ENCODE results near the gene BORCS5. TPM values are rescaled to one million over a fixed set of nuclear protein-coding genes. Genes with fewer than 3 reads are reported as not detected.

The BORCS5 gene
- total and polyA plus RNA-seq, 7 experiments from 2014 or later: 8.4 to 28.2 (median 18.6) TPM

DNA sequence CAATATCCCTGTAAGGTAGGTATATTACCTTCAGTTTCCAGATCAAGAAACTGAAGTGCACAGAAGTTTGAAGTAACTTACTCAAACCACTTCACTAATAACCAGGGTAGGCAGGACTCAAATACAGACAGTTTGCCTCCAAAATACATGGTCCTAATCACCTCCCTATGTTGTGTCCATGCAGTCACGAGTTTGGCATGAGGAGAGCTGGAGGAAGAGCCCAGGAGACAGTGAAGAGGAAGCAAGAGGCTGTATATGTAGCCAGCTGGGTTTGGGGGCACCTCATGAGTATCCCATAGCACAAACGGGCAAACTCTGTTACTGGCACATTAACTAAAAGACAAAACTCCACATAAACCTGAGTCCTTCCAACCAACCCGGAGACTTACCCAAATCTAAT lies 126.6 kb downstream of the BORCS5 start:
- ChIA-PET CTCF (interaction anchor here (0.6 to 1.5 kb wide), 3 partner anchors 11 to 244 kb away, joined by 3 to 4 read pairs (median 3); no protein-coding TSS in a partner anchor), POLR2A (interaction anchor here (1.1 to 4.5 kb wide), 5 partner anchors 9 to 117 kb away, joined by 3 to 48 read pairs (median 5); partner anchors contain the start of gene DUSP16)
- H3K36me3 ChIP-seq (ENCODE audit: control insufficient read depth in 2 of 3, insufficient read depth in 3 of 3, low read length in 3 of 3): peaks cover 0 to 16% (median 4%) of the 10 kb centered on the region in 3 experiments
- H3K27ac ChIP-seq (ENCODE audit: low read depth, low read length): peak overlapping the region; percentile 86
- ATAC-seq: no peak
- DNase-seq: no peak
- H3K4me3 Mint-ChIP-seq: peak overlapping the region in 7 of 10 donors; percentile 34 to 87 (median 70)
- H3K27ac Mint-ChIP-seq: peak overlapping the region; percentile 94 to 99 (median 96)
- H3K4me1 ChIP-seq (ENCODE audit: control insufficient read depth in 2 of 2, insufficient read depth in 2 of 2, low read length in 2 of 2): peaks cover 25 to 26% of the 10 kb centered on the region in 2 donors
- H3K27me3 Mint-ChIP-seq: no peaks in the 10 kb centered on the region
- H3K27me3 ChIP-seq (ENCODE audit: control insufficient read depth in 2 of 2, insufficient read depth in 2 of 2, low read length in 2 of 2): no peaks in the 10 kb centered on the region
- no peaks in the 10 kb centered on the region for H3K9me3 Mint-ChIP-seq
- intact Hi-C loops (cut with micrococcal nuclease): loop anchor here (2.0 to 10.0 kb wide), 10 partner anchors 17 to 619 kb away; partner anchors contain the start of genes CDKN1B (in 1 of the 2), CREBL2 (in 1 of the 2), GPR19 (in 1 of the 2) and GSG1 (in 1 of the 2)
- no peak overlapping the region for H3K4me3 ChIP-seq (ENCODE audit: low read length)
- H3K9me3 ChIP-seq (ENCODE audit: control insufficient read depth in 2 of 3, low read length in 3 of 3): no peaks in the 10 kb centered on the region
- peaks cover 10 to 57% (median 37%) of the 10 kb centered on the region in 5 donors for H3K36me3 Mint-ChIP-seq
- H3K4me1 Mint-ChIP-seq: peaks cover 15 to 69% (median 53%) of the 10 kb centered on the region in 7 donors

DNA sequence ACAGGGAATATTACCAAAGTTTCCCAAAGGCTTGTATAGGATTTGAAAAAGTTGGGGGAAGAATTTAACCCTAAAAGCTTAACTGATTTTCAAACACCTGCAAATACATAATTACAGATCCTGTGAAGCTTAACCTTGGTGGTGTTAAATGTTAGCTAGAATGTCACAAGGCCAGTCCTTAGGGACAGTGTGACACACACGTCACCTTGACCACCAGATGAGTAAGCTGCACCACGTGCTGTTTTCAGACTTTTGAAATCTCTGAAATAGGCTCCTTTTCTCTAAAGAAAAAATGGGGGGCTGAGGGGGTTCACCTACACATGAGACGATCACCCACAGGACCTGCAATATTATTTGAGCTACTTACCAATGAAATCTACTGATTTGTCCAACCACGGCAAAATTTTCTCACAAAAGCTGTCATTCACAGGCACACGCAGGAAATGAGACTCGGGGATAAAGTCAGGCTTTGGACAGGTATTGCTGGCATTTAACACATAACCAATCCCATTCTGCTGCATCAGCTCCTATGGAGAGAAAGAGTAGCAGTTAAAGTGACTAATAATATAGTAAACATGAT lies 129.9 kb downstream of the BORCS5 start:
- Mint-ChIP-seq H3K36me3 (peaks cover 12 to 41% (median 18%) of the 10 kb centered on the region in 5 donors), H3K27me3 (no peaks in the 10 kb centered on the region), H3K4me1 (peaks cover 12 to 43% (median 37%) of the 10 kb centered on the region in 7 donors), H3K4me3 (no peak overlapping the region), H3K9me3 (no peaks in the 10 kb centered on the region), H3K27ac (peak overlapping the region in 6 of 9 donors; percentile 48 to 83 (median 68))
- H3K4me1 ChIP-seq (ENCODE audit: control insufficient read depth in 2 of 2, insufficient read depth in 2 of 2, low read length in 2 of 2): peaks cover 15 to 16% of the 10 kb centered on the region in 2 donors
- H3K36me3 ChIP-seq (ENCODE audit: control insufficient read depth in 2 of 3, insufficient read depth in 3 of 3, low read length in 3 of 3): no peaks in the 10 kb centered on the region
- intact Hi-C loops (cut with micrococcal nuclease): loop anchor here (5.0 to 10.0 kb wide), 2 partner anchors 41 to 472 kb away; no protein-coding TSS in a partner anchor
- no peak overlapping the region for H3K27ac ChIP-seq (ENCODE audit: low read depth, low read length)
- no peak overlapping the region for H3K4me3 ChIP-seq (ENCODE audit: low read length)
- ATAC-seq (no peak), DNase-seq (no peak)
- CTCF ChIA-PET: interaction anchor here (0.8 to 1.2 kb wide), 2 partner anchors 10 to 101 kb away, joined by 3 to 4 read pairs; no protein-coding TSS in a partner anchor
- POLR2A ChIA-PET: interaction anchor here (0.6 to 1.1 kb wide), 4 partner anchors 19 to 129 kb away, joined by 3 to 6 read pairs (median 3); no protein-coding TSS in a partner anchor
- H3K27me3 ChIP-seq (ENCODE audit: control insufficient read depth in 2 of 2, insufficient read depth in 2 of 2, low read length in 2 of 2): no peaks in the 10 kb centered on the region
- H3K9me3 ChIP-seq (ENCODE audit: control insufficient read depth in 2 of 3, low read length in 3 of 3): no peaks in the 10 kb centered on the region

DNA sequence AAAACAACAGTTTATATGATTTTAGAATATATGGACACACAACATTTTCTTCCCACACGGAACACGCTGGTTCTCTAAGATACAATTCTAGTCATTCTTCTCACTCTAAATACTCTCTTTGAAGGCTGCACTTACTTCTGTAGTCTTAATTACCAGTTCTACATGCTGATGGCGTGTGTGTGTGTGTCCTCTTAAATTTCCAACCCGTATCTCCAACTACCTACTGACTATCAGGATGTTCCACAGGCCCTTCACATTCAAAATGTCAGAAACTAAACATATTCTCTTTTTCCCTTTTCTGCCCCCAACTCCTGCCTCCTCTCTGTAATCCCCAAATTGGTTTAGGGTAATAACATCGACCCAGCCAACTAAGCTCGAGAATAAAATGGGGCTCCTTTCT lies 130.6 kb downstream of the BORCS5 start:
- Histone ChIP-seq H3K4me1 (ENCODE audit: control insufficient read depth in 2 of 2, insufficient read depth in 2 of 2, low read length in 2 of 2) (peaks cover 10 to 12% of the 10 kb centered on the region in 2 donors), H3K9me3 (ENCODE audit: control insufficient read depth in 2 of 3, low read length in 3 of 3) (no peaks in the 10 kb centered on the region), H3K36me3 (ENCODE audit: control insufficient read depth in 2 of 3, insufficient read depth in 3 of 3, low read length in 3 of 3) (peaks cover 0 to 4% (median 0%) of the 10 kb centered on the region in 3 experiments), H3K27ac (ENCODE audit: low read depth, low read length) (no peak overlapping the region), H3K27me3 (ENCODE audit: control insufficient read depth in 2 of 2, insufficient read depth in 2 of 2, low read length in 2 of 2) (no peaks in the 10 kb centered on the region), H3K4me3 (ENCODE audit: low read length) (no peak overlapping the region)
- H3K4me3 Mint-ChIP-seq: no peak overlapping the region
- no peaks in the 10 kb centered on the region for H3K9me3 Mint-ChIP-seq
- peak overlapping the region in 8 of 9 donors; percentile 23 to 83 (median 54) for H3K27ac Mint-ChIP-seq
- H3K4me1 Mint-ChIP-seq: peaks cover 8 to 37% (median 30%) of the 10 kb centered on the region in 7 donors
- intact Hi-C loops (cut with micrococcal nuclease): loop anchor here (5.0 to 10.0 kb wide), 2 partner anchors 40 to 473 kb away; no protein-coding TSS in a partner anchor
- ChIA-PET CTCF (no interaction called here), POLR2A (no interaction called here)
- no peak for DNase-seq
- no peak for ATAC-seq
- H3K27me3 Mint-ChIP-seq: no peaks in the 10 kb centered on the region
- peaks cover 12 to 38% (median 14%) of the 10 kb centered on the region in 5 donors for H3K36me3 Mint-ChIP-seq

DNA sequence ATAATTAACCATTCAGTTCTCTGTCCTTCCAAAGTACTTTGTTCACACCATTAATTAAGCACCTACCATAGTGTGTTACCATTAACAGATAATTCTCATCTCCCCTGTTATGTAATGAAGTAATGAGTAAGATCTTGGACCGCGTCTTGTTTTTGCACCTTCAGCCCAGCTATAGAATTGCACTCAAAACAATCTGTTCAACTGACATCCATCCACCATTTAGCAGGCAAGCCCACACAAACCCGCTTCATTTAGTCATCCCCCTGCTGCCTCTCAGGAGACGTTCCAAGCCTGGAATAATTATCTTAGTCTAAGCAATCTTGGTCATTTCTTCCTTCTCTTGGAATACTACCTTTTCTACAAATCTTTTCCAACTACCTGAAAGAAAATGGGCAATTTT lies 131.4 kb downstream of the BORCS5 start:
- Mint-ChIP-seq H3K4me3 (no peak overlapping the region), H3K27ac (peak overlapping the region in 7 of 9 donors; percentile 23 to 83 (median 58)), H3K27me3 (no peaks in the 10 kb centered on the region), H3K4me1 (peaks cover 4 to 32% (median 22%) of the 10 kb centered on the region in 7 donors), H3K36me3 (peaks cover 12 to 34% (median 14%) of the 10 kb centered on the region in 5 donors), H3K9me3 (no peaks in the 10 kb centered on the region)
- ChIA-PET POLR2A (no interaction called here), CTCF (interaction anchor here (0.6 to 1.1 kb wide), 3 partner anchors 73 to 931 kb away, joined by 3 to 6 read pairs (median 3); no protein-coding TSS in a partner anchor)
- Histone ChIP-seq H3K9me3 (ENCODE audit: control insufficient read depth in 2 of 3, low read length in 3 of 3) (no peaks in the 10 kb centered on the region), H3K27ac (ENCODE audit: low read depth, low read length) (no peak overlapping the region), H3K36me3 (ENCODE audit: control insufficient read depth in 2 of 3, insufficient read depth in 3 of 3, low read length in 3 of 3) (peaks cover 0 to 4% (median 0%) of the 10 kb centered on the region in 3 experiments), H3K4me1 (ENCODE audit: control insufficient read depth in 2 of 2, insufficient read depth in 2 of 2, low read length in 2 of 2) (peaks cover 4% of the 10 kb centered on the region in 2 donors), H3K4me3 (ENCODE audit: low read length) (no peak overlapping the region), H3K27me3 (ENCODE audit: control insufficient read depth in 2 of 2, insufficient read depth in 2 of 2, low read length in 2 of 2) (no peaks in the 10 kb centered on the region)
- DNase-seq (no peak), ATAC-seq (no peak)
- intact Hi-C loops (cut with micrococcal nuclease): loop anchor here (5.0 to 10.0 kb wide), 2 partner anchors 39 to 473 kb away; no protein-coding TSS in a partner anchor

DNA sequence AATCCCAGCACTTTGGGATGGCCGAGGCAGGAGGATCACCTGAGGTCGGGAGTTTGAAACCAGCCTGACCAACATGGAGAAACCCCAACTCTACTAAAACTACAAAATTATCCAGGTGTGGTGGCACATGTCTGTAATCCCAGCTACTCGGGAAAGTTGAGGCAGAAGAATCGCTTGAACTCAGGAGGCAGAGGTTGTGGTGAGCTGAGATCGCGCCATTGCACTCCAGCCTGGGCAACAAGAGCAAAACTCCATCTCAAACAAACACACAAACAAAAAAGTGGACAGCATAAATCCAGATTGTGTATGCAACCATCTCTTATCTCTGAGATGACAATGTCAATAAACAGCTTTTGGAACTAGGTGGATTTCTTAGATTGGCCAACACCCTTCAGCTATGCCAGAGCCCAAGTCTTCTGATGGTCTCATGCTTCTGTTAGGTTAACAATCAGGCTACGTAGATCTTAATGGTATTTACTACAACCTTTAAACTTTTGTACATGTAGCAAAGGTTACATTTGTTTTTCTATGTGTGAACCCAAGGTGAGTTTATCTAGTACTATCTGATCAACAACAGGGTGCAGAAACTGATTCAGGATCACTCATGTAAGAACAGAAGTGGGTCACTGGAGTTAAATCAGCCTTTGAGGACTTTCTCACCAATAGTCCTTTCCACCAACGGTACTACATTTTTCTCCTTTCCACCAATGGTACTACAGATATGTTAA lies 132.1 kb downstream of the BORCS5 start:
- H3K27ac Mint-ChIP-seq: peak overlapping the region in 4 of 9 donors; percentile 58 to 83 (median 80)
- Histone ChIP-seq H3K27me3 (ENCODE audit: control insufficient read depth in 2 of 2, insufficient read depth in 2 of 2, low read length in 2 of 2) (no peaks in the 10 kb centered on the region), H3K27ac (ENCODE audit: low read depth, low read length) (no peak overlapping the region), H3K4me1 (ENCODE audit: control insufficient read depth in 2 of 2, insufficient read depth in 2 of 2, low read length in 2 of 2) (no peaks in the 10 kb centered on the region), H3K4me3 (ENCODE audit: low read length) (no peak overlapping the region), H3K9me3 (ENCODE audit: control insufficient read depth in 2 of 3, low read length in 3 of 3) (no peaks in the 10 kb centered on the region), H3K36me3 (ENCODE audit: control insufficient read depth in 2 of 3, insufficient read depth in 3 of 3, low read length in 3 of 3) (peaks cover 0 to 4% (median 0%) of the 10 kb centered on the region in 3 experiments)
- ChIA-PET POLR2A (no interaction called here), CTCF (interaction anchor here (0.7 to 1.1 kb wide), 3 partner anchors 31 to 112 kb away, joined by 3 read pairs; no protein-coding TSS in a partner anchor)
- peaks cover 2 to 26% (median 15%) of the 10 kb centered on the region in 7 donors for H3K4me1 Mint-ChIP-seq
- H3K36me3 Mint-ChIP-seq: peaks cover 12 to 31% (median 14%) of the 10 kb centered on the region in 5 donors
- H3K9me3 Mint-ChIP-seq: no peaks in the 10 kb centered on the region
- H3K27me3 Mint-ChIP-seq: no peaks in the 10 kb centered on the region
- ATAC-seq: no peak
- intact Hi-C loops (cut with micrococcal nuclease): loop anchor here (5.0 to 10.0 kb wide), 2 partner anchors 38 to 474 kb away; no protein-coding TSS in a partner anchor
- DNase-seq: no peak
- H3K4me3 Mint-ChIP-seq: no peak overlapping the region

DNA sequence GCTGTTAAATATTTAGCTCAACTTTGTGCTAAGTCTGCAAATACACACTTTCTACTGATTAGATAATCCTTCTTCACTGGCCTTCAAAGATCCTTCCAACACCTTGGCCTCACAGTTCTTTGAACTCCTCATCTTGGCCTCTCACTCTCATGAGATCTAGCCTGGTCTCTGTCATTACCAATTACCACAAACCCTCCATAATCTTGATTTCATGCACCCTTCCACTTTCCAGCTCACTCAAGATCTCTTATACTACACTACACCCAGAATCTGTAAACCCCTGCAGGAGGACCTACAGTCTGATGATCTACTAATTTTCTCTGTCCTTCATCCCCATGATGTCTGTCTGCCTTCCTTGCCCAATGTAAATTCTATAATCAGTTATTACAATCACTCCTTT lies 134.7 kb downstream of the BORCS5 start:
- no peak overlapping the region for H3K4me3 Mint-ChIP-seq
- Histone ChIP-seq H3K4me3 (ENCODE audit: low read length) (no peak overlapping the region), H3K27me3 (ENCODE audit: control insufficient read depth in 2 of 2, insufficient read depth in 2 of 2, low read length in 2 of 2) (no peaks in the 10 kb centered on the region), H3K36me3 (ENCODE audit: control insufficient read depth in 2 of 3, insufficient read depth in 3 of 3, low read length in 3 of 3) (peaks cover 0 to 10% (median 0%) of the 10 kb centered on the region in 3 experiments), H3K27ac (ENCODE audit: low read depth, low read length) (no peak overlapping the region), H3K4me1 (ENCODE audit: control insufficient read depth in 2 of 2, insufficient read depth in 2 of 2, low read length in 2 of 2) (no peaks in the 10 kb centered on the region), H3K9me3 (ENCODE audit: control insufficient read depth in 2 of 3, low read length in 3 of 3) (no peaks in the 10 kb centered on the region)
- no peaks in the 10 kb centered on the region for H3K9me3 Mint-ChIP-seq
- H3K27ac Mint-ChIP-seq: no peak overlapping the region
- ATAC-seq (no peak), DNase-seq (no peak)
- CTCF ChIA-PET: no interaction called here
- H3K27me3 Mint-ChIP-seq: no peaks in the 10 kb centered on the region
- H3K36me3 Mint-ChIP-seq: peaks cover 8 to 26% (median 15%) of the 10 kb centered on the region in 5 donors
- intact Hi-C loops (cut with micrococcal nuclease): no loop called here
- POLR2A ChIA-PET: no interaction called here
- H3K4me1 Mint-ChIP-seq: peaks cover 3 to 28% (median 7%) of the 10 kb centered on the region in 7 donors

All from naive thymus-derived CD4-positive, alpha-beta T cell (primary cell).